ENCODE measurements around the gene PRPF39. TPM values are rescaled to one million over a fixed set of nuclear protein-coding genes. Genes with fewer than 3 reads are reported as not detected.

PRPF39 gene
- 10 to 100 TPM; 11.9 to 22.7 (median 13.7) TPM for total RNA-seq

GRCh38 chr14:45083976-45084722 is at the start of gene PRPF39:
TSS of gene PRPF39 (plus strand) at chr14:45084116. CDS start at chr14:45095240, 11,124 bp downstream.
- intact Hi-C loops (cut with DNase I; ENCODE audit: low total_unique reads) (loop anchor here (1.0 kb wide), 2 partner anchors 50 to 122 kb away; partner anchors contain the start of genes FKBP3 and TOGARAM1), in situ Hi-C loops (cut with MboI; ENCODE audit: low sequenced_read_pairs in 4 of 4) (loop anchor here in 1 of 4 donors (10.0 kb wide), 1 partner anchor 51 kb away; the partner anchor contains the start of genes FANCM and FKBP3)
- Histone ChIP-seq H3K4me1 (peaks cover 30 to 42% of the 10 kb centered on the region in 2 donors), H3K27me3 (no peaks in the 10 kb centered on the region), H3K27ac (peak within 1 kb of the TSS; percentile 86 to 95 (median 90)), H3K9me3 (no peaks in the 10 kb centered on the region), H3K36me3 (no peaks in the 10 kb centered on the region), H3K4me3 (peak within 1 kb of the TSS; percentile 71 to 93 (median 74))
- ATAC-seq (peak; percentile 96), DNase-seq (peak; percentile 92 to 94)
- TF ChIP-seq POLR2A (IDR thresholded peaks at IDR 0.05) = peak; percentile 85 to 86
- TF ChIP-seq, protein P1, sequence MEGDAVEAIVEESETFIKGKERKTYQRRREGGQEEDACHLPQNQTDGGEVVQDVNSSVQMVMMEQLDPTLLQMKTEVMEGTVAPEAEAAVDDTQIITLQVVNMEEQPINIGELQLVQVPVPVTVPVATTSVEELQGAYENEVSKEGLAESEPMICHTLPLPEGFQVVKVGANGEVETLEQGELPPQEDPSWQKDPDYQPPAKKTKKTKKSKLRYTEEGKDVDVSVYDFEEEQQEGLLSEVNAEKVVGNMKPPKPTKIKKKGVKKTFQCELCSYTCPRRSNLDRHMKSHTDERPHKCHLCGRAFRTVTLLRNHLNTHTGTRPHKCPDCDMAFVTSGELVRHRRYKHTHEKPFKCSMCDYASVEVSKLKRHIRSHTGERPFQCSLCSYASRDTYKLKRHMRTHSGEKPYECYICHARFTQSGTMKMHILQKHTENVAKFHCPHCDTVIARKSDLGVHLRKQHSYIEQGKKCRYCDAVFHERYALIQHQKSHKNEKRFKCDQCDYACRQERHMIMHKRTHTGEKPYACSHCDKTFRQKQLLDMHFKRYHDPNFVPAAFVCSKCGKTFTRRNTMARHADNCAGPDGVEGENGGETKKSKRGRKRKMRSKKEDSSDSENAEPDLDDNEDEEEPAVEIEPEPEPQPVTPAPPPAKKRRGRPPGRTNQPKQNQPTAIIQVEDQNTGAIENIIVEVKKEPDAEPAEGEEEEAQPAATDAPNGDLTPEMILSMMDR (IDR thresholded peaks at IDR 0.05 in 4 of 5, conservative IDR thresholded peaks at IDR 0.05 in 1 of 5) = no peak

DNA sequence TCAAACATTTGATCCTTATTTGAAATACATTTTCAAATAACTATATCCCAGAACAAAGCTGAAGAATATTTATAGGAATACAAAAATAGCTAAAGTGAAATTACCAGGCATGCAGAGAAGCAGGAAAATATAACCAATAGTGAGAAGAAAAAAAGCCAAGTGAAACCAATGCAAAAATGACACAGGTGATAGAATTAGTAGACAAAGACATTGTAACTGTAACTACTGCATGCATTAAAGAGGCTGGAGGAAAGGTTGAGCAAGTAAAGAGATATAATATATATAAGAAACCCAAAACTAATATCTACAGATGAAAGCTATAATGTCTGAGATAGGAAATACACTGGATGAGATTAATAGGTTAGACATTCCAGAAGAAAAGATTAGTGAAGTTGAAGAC is 49.2 kb upstream of the PRPF39 start:
- Histone ChIP-seq H3K4me1 (no peaks in the 10 kb centered on the region), H3K36me3 (peaks cover 0 to 40% of the 10 kb centered on the region in 2 donors), H3K4me3 (no peak overlapping the region), H3K27me3 (no peaks in the 10 kb centered on the region), H3K9me3 (no peaks in the 10 kb centered on the region), H3K27ac (no peak overlapping the region)
- intact Hi-C loops (cut with DNase I; ENCODE audit: low total_unique reads) (no loop called here), in situ Hi-C loops (cut with MboI; ENCODE audit: low sequenced_read_pairs in 4 of 4) (no loop called here)
- no peak for DNase-seq
- TF ChIP-seq, protein P1 (IDR thresholded peaks at IDR 0.05 in 4 of 5, conservative IDR thresholded peaks at IDR 0.05 in 1 of 5) = no peak
- no peak for TF ChIP-seq POLR2A (IDR thresholded peaks at IDR 0.05)
- no peak for ATAC-seq

DNA sequence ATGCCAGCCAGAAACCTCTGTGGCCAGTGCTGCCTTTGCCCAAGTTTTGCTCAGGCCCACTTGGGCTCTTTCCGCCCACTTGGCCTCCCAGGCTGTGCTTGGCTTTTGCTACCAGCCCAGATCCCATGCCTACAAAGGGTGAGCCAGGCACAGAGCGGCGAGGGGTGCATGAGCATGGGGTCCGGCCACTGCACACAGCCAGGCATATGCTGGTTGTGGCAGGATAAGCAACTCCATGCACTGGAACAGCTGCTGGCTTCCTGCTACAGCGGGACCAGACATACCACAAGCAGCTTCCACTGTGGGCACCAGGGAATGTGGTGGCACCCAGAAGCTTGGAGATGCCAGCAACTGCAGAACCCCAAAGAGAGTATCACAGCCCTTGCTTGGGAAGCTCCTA is 45.7 kb upstream of the PRPF39 start:
- H3K36me3 ChIP-seq = peaks cover 0 to 26% of the 10 kb centered on the region in 2 donors
- no peak overlapping the region for H3K4me3 ChIP-seq
- no peaks in the 10 kb centered on the region for H3K27me3 ChIP-seq
- TF ChIP-seq POLR2A (IDR thresholded peaks at IDR 0.05) = no peak
- TF ChIP-seq, protein P1 (IDR thresholded peaks at IDR 0.05 in 4 of 5, conservative IDR thresholded peaks at IDR 0.05 in 1 of 5) = no peak
- no peaks in the 10 kb centered on the region for H3K9me3 ChIP-seq
- intact Hi-C loops (cut with DNase I; ENCODE audit: low total_unique reads) = no loop called here
- no peak overlapping the region for H3K27ac ChIP-seq
- in situ Hi-C loops (cut with MboI; ENCODE audit: low sequenced_read_pairs in 4 of 4) = no loop called here
- ATAC-seq (no peak), DNase-seq (no peak)
- H3K4me1 ChIP-seq = no peaks in the 10 kb centered on the region

DNA sequence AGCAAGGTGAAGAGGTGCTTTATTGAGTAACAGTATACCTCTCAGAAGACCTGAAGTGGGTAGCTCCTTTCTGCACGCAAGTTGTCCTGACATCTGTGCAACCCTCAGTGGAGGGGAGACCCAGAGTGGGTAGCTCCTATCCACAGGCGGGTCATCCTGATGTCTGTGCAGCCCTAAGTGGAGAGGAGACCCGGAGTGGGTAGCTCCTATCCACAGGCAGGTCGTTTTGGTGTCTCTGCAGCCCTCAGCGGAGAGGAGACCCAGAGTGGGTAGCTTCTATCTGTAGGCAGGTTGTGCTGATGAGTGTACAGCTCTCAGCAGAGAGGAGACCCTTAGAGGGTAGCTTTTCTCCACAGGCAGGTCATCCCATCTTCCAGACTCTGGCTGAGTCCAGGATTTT is 45.1 kb upstream of the PRPF39 start:
- TF ChIP-seq, protein P1 (IDR thresholded peaks at IDR 0.05 in 4 of 5, conservative IDR thresholded peaks at IDR 0.05 in 1 of 5) = no peak
- no peak for TF ChIP-seq POLR2A (IDR thresholded peaks at IDR 0.05)
- H3K4me3 ChIP-seq = no peak overlapping the region
- no peaks in the 10 kb centered on the region for H3K27me3 ChIP-seq
- H3K4me1 ChIP-seq = no peaks in the 10 kb centered on the region
- H3K36me3 ChIP-seq = peaks cover 0 to 22% of the 10 kb centered on the region in 2 donors
- no peaks in the 10 kb centered on the region for H3K9me3 ChIP-seq
- in situ Hi-C loops (cut with MboI; ENCODE audit: low sequenced_read_pairs in 4 of 4) = no loop called here
- no peak for DNase-seq
- intact Hi-C loops (cut with DNase I; ENCODE audit: low total_unique reads) = no loop called here
- H3K27ac ChIP-seq = no peak overlapping the region
- ATAC-seq = no peak

All from gastrocnemius medialis (tissue), 4 donors.